Stomach (tissue), 4 donors: ENCODE data around the gene ACD.

Experiments used
- CTCF ChIP-seq, 7 experiments: fragments of 450-650 bp in 4 of 7; fragments of 200-600 bp in 3 of 7; sonication (generic) in 3 of 7; IDR thresholded peaks; one replicate each; pipeline ENCODE4 v1.5.1; 2016 to 2019; ENCODE audit warnings: antibody characterized with exemption in 7 of 7, control low read depth in 2 of 7, mild to moderate bottlenecking in 1 of 7
- EP300 ChIP-seq: sonication (generic); formaldehyde crosslinking; IDR thresholded peaks from one replicate; pipeline ENCODE4 v1.6.1; 2017; ENCODE audit warnings: antibody characterized with exemption
- POLR2A ChIP-seq, 4 donors: fragments of 450-650 bp; IDR thresholded peaks; one replicate each; pipeline ENCODE4 v1.6.1; 2016; ENCODE audit warnings: antibody characterized with exemption in 4 of 4, control low read depth in 2 of 4, mild to moderate bottlenecking in 1 of 4, moderate library complexity in 1 of 4

- TF ChIP-seq EP300 (no peak), CTCF (IDR thresholded peaks at IDR 0.05) (no peak), POLR2A (IDR thresholded peaks at IDR 0.05) (no peak)
Measured at GRCh38 chr16:67674851-67675578, 15.0 kb upstream of the ACD start.
